Measurements from ENCODE around the gene CNGA1.
"Not testable (repeated sequence)": the region's sequence is repeated elsewhere in the genome, so short reads cannot be mapped to it uniquely, and the experiment has no call there.

Gene CNGA1

DNA sequence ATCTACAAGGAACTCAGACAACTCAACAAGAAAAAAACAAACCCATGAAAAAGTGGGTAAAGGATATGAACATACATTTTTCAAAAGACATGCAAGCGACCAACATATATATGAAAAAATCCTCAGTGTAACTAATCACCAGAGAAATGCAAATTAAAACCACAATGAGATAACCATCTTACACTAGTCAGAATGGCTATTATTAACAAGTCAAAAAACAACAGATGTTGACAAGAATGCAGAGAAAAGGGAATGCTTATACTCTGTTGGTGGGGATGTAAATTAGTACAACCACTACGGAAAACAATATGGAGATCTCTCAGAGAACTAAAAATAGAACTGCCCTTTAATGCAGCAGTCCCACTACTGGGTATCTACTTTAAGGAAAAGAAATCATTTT lies 12.2 kb upstream of the CNGA1 start:
- DNase-seq = no peak

GRCh38 chr4:48027653-48028052 lies 11.2 kb upstream of the CNGA1 start:
- no peak for DNase-seq

GRCh38 chr4:48025005-48025404 lies 8.5 kb upstream of the CNGA1 start:
- DNase-seq = no peak

DNA sequence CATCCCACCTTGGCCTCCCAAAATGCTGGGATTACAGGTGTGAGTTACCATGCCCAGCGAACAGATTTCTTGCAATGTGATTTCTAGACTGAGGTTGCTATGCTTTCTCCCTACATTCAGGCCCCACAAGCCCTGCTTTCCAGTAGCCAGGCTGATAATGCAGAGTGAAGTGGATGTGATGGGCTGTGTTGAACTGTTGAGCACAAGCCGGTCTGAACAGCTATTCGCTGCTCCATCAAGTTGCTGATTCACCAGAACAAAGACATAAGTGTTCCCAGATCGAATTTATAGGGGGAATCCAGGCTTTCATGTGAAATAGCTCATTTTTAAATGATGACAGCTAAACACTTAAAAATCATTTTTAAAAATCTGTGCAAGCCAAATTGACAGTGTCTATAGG lies 8.0 kb upstream of the CNGA1 start:
- no peak for DNase-seq

DNA sequence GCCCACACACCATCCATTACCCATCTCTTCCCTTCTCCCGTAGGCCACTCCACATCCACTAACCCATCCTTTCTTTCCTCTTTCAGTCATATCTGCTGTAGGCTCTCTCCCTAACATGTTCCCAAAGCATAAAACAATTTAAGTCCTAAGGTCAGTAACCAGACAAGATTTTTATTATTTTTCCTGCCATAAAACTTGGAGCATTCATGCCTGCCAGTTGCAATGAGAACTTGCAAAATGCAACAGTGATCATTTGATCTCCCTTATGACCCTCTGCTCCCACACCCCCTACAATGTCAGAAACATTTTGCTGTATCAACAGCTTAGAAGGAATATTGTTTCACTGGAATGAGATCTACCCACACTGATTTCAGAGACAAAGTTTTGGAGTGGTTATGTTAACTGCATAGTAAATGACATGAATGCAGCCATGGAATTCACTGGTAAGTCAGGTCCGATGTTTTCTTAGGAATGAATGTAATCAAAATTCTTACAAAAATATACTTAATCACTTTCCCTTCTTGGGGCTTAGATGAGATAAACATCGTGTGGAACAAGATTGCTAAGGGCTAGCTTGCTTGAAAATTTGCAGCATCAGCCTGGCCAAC lies 5.8 kb upstream of the CNGA1 start:
- DNase-seq = no peak

- DNase-seq = no peak
Observed at GRCh38 chr4:48021100-48021499, 4.6 kb upstream of the CNGA1 start.

DNA sequence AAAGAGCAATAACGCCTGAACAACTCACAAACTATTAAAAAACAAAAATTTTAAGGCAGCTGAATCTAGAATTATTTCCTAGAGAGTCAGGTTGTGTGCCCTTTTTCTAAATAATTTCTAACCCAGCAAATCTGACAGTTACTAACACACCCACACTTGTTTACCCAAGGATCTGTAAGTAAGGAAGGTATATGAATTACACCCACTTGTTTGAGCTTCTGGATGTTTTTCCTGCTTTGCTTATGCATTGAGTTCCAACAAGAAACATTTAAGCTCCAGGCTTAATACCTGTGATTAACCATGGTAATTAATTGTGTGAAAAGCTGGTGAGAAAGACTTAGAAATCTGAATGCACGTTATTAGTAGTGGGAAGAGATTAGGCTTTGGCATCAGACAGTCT lies 1.6 kb upstream of the CNGA1 start:
- DNase-seq = no peak

DNA sequence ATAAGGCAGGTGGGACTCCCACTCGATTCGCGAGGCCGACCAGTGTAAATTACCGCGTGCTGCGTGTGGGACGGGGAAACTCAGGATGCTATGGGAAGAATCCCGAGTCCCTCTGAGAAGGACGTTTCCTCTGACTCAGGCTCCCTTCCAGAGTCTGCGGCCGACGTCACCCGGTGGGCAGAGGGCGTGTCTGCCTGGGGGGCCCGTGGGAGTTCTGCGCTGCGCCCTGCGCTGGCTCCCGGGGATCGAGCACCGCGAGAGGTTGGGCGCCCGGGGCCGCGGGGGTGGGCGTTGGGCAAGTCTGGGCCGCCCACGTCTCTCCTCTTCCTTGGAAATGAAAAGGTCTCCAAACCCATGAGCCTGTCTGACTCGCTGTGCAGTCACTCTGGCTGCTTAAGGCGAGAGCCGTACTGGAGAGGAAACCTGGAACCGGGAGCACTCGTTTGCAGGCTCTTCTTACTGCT lies 659 bp upstream of the CNGA1 start:
- DNase-seq = no peak

DNA sequence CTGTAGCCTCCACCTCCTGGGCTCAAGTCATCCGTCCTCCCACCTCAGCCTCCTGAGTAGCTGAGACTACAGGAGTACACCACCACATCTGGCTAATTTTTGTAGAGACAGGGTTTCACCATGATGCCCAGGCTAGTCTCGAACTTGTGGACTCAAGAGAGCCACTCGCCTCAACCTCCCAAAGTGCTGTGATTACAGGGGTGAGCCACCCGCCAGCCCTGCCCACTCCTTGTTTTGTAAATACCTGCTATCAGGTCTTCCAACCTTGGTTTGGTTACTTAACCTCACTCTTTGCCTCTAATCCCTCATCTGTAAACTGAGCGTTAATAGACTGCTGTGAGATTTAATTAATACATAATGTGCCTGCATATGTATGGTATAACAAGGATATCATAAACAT lies 803 bp downstream of the CNGA1 start:
- DNase-seq = no peak

- no peak for DNase-seq
Observed at GRCh38 chr4:48015216-48015615, 1.3 kb downstream of the CNGA1 start.

GRCh38 chr4:48012824-48013223 lies 3.7 kb downstream of the CNGA1 start:
- DNase-seq = no peak

GRCh38 chr4:48011722-48012121 lies 4.8 kb downstream of the CNGA1 start:
- no peak for DNase-seq

GRCh38 chr4:48010906-48011305 lies 5.6 kb downstream of the CNGA1 start:
- not testable (repeated sequence) for DNase-seq

- DNase-seq = no peak
Observed at GRCh38 chr4:48008021-48008596, 8.4 kb downstream of the CNGA1 start.

DNA sequence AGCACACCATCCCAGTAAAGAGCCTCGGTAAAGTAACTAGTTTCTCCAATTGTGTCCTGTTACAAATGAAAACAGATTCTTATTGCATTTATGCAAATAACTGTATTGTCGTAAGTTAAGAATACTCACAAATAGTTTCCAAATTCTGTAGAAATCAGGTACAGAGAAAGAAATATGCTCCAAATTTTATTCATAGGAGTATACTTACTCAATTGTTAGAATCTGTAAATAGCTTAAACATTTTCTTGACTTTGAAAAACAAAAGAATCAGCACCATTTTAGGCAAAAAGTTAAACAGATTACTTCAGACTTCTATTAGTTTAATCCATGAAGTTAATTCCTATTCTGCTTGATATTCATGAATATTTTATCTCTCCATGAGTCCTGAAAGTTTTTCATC lies 10.7 kb downstream of the CNGA1 start:
- no peak for DNase-seq

- DNase-seq = not testable (repeated sequence)
Observed at GRCh38 chr4:48003568-48003967, 12.9 kb downstream of the CNGA1 start.

DNA sequence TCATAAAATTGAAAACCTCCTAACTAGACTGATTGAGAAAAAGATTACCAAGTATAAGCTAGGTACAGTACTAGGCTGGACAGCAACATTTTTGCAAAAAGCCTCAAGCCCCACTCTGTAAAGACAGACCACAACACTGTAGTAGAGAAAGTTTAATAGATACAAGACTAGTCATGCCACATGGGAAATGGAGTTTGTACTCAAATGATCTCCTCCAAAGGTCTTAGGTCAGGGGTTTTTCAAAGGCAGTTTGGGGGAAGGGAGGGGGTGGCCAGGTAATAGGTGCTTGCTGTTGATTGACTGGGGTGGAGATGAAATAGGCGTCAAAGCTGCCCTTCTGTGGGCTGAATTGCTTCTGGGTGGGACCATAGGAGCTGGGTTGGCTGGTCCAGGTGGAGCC lies 14.2 kb downstream of the CNGA1 start:
- DNase-seq = no peak

- DNase-seq = no peak
Observed at GRCh38 chr4:47996021-47996420, 20.5 kb downstream of the CNGA1 start.

- not testable (repeated sequence) for DNase-seq
Observed at GRCh38 chr4:47992475-47992874, 24.0 kb downstream of the CNGA1 start.

DNA sequence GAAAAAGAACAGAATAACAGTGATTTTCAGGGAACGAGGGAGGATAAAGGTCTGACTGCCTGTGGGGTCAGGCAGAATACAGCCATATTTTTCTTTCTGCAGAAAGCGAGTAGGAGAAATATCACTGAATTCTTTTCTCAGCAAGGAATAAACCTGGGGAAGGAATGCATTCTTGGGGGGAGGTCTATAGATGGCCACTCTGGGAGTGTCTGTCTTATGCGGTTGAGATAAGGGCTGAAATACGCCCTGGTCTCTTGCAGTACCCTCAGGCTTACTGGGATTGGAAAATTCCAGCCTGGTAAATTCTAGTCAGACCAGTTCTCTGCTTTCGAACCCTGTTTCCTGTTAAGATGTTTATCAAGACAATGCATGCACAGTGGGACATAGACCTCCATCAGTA lies 26.3 kb downstream of the CNGA1 start:
- DNase-seq = no peak

DNA sequence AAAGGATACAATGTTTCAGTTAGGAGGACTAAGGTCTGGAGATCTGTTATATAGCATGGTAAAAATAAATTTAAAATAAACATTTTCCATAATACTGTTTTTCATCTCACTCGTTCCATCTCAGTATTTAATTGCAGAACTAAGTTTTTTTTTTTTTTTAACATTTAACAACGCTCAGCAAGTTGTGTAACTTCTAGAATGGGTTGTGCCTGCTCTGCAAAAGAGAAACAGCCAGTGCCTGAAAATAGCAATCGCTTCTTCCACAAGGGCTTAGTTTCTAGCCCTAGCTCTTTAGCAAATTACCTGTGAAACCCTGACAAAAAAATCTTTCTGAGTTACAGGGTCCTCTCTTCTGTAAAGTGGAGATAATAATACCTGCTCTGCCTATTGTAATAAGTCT lies 41.9 kb downstream of the CNGA1 start:
- DNase-seq = no peak

- no peak for DNase-seq
Observed at GRCh38 chr4:47972721-47973120, 43.8 kb downstream of the CNGA1 start.

- no peak for DNase-seq
Observed at GRCh38 chr4:47972181-47972580, 44.3 kb downstream of the CNGA1 start.

- no peak for DNase-seq
Observed at GRCh38 chr4:47968847-47969246, 47.6 kb downstream of the CNGA1 start.

DNA sequence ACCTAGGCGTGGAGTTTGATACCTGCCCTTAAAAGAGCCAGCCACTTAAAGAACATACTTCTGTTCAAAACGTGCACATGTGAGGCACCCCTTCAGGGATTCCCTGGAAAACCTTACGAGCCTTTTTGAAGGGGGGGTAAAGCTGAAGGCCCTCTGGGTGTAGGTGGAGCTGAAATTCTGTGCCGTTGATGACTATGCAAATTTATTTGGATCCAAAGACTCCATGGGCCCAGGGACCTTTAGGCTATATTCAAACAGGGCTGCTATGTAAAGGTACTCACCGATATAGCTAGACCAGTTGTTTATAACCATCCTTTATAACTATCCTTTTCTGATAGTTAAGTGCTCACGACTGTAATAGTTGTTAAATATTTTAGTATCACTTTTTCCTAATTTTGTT lies 61.8 kb downstream of the CNGA1 start:
- DNase-seq = no peak

All from cortex of kidney (tissue), 1 donor.